NCI-H1930 (cell line): ENCODE results near the gene STOX1.
"Not testable (repeated sequence)": the region's sequence is repeated elsewhere in the genome, so short reads cannot be mapped to it uniquely, and the experiment has no call there.

ENCODE experiments used
- DNase-seq, 2 experiments: peaks; one replicate each; lab custom pipeline; 2025; lab: John Stamatoyannopoulos, UW

STOX1 gene

GRCh38 chr10:68878496-68878895 lies 51.2 kb downstream of the STOX1 start:
- no peak for DNase-seq

DNA sequence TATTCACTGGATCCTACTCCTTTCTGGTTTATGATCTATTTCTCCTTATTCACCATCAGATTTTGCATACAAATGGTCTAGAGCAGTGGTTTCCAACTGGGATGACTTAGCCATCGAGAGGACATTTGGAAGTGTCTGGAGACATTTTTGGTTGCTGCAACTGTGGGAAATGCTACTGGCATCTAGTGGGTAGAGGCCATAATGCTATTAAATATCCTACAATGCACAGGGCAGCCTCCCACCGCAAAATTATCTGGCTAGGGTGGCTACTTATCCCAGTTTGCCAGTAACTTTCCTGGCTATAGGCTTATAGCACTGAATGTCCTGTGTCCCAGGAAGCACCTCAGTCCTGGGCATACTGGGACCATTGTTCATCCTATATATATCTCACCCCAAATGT lies 52.3 kb downstream of the STOX1 start:
- DNase-seq: no peak

GRCh38 chr10:68880181-68880580 lies 52.9 kb downstream of the STOX1 start:
- DNase-seq: no peak

DNA sequence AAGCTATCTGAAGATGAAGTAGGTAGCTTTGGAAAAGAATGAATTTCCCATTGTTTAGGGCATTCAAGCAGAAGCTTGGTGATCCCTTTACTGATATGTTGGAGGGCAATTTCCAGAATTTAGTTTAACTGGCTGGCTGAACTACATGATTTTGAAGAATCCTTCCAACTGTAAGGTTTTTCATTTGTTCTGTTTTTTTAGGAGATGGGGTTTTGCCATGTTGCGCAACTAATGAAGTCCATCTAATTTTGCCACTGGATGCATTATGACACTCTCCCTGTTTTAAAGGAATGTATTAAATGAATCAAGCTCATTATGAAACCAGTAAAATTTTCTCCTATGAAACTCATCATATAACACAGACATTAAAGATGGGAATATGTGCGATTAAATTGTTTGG lies 67.7 kb downstream of the STOX1 start:
- DNase-seq: no peak

GRCh38 chr10:68897336-68897741 lies 70.0 kb downstream of the STOX1 start:
- peak in 1 of 2 experiments; percentile 17 for DNase-seq

- no peak for DNase-seq
These were observed 71.9 kb downstream of the STOX1 start for GRCh38 chr10:68899186-68899745.

GRCh38 chr10:68900427-68901104 lies 73.2 kb downstream of the STOX1 start:
- no peak for DNase-seq

GRCh38 chr10:68901105-68901927 lies 74.0 kb downstream of the STOX1 start, which contains the start of gene DDX50:
Gene DDX50 (plus strand): TSS chr10:68901315. CDS start chr10:68901385, 70 bp downstream.
- peak; percentile 95 for DNase-seq

DNA sequence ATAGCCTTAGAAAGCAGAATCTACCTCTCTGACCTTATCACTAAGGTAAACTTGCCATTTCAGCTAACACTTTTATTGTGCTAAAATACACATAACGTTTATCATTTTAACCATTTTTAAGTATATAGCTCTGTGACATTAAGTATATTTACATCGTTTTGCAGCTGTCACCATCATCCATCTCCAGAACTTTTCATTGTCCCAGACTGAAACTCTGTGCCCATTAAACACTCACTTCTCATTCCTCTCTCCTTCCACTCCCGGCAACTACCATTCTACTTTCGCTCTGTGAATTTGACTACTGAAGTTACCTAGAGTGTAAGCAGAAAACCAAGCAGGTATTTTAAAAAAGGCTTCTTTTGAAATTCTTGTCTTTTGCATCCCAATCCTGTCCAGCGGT lies 75.1 kb downstream of the STOX1 start:
- DNase-seq: no peak

GRCh38 chr10:68924593-68924992 lies 97.3 kb downstream of the STOX1 start:
- DNase-seq: no peak

DNA sequence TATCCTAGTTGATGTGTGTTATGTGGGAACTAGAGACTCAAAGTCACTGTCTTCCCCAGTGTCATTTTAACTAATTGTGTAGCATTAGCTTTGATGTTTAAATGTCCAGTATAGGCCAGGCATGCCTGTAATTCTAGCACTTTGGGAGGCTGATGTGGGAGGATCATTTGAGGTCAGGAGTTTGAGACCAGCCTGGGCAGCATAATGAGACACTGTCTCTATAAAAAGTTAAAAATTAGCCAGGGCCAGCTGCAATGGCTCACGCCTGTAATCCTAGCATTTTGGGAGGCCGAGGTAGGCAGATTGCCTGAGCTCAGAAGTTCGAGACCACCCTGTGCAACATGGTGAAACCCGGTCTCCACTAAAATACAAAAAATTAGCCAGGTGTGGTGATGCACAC lies 98.2 kb downstream of the STOX1 start:
- no peak for DNase-seq

GRCh38 chr10:68929157-68929556 lies 101.8 kb downstream of the STOX1 start:
- not testable (repeated sequence) for DNase-seq

- not testable (repeated sequence) for DNase-seq
These were observed 102.6 kb downstream of the STOX1 start for GRCh38 chr10:68929888-68930287.

DNA sequence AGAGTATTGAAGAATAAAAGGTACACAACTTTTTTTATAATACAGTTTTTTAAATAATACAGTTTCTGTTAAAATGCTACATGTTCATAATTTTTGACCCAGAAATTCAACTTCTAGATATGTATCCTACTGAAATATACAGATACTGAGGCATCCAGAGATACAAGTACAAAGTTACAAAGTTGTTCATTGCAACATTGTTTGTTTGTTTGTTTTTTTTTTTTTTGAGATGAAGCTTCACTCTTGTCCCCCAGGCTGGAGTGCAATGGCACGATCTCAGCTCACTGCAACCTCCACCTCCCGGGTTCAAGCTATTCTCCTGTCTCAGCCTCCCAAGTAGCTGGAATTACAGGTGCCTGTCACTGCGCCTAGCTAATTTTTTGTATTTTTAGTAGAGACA lies 105.5 kb downstream of the STOX1 start:
- not testable (repeated sequence) for DNase-seq

- DNase-seq: no peak
These were observed 107.7 kb downstream of the STOX1 start for GRCh38 chr10:68934994-68935393.

DNA sequence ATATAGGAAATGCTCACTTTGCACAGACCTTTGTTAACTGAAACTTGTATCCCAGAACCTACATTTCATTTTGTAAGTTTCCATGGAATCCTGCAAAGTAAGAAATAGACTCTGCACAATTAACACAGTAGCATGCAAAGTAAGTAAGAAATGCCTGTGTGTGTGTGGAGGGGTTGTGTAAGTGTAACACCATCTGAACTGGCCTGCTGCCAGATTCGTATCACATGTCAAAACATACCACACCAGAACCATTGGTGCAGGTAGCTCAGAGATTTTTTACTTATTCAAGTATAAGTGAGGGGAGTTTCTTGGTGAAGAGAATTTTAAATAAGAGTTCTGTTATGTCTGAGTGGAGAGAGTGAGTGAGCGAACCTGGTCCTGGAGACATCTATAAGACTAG lies 110.8 kb downstream of the STOX1 start:
- no peak for DNase-seq

DNA sequence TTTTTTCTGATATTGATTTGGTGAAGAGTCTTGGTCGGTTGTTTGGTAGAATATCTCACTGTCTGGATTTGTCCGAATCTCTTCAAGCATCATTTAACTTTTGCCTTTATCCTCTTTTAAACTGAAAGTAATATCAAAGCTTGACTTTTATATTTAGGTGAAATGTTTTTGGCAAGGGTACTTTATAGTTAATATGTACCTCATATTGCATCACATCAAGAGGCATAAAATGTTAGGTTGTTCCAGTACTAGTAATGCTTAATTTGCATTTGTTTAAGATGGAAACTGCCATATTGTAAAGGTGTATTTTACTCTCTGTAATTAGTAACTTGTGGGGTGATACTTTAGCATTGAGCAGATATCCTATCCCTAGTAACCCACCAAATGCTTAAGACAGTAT lies 111.6 kb downstream of the STOX1 start:
- DNase-seq: no peak

DNA sequence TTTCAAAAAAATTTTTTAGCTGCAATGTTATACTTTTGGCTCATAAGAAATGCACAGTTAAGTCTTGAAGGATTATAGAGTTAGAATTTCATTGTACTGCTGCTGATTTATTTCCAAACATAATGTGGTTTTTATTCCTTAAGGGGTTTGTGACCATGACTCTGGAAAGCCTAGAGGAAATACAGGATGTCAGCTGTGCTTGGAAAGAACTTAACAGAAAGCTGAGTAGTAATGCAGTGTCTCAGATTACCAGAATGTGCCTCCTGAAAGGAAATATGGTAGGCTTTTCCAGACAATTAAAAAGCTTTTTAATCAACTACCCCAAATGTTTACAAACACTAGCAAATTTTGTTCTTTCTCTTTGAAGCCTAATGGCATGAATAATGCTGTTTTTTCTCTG lies 113.6 kb downstream of the STOX1 start:
- DNase-seq: not testable (repeated sequence)
